ENCODE data around the gene ZNF768. TPM values are rescaled to one million over a fixed set of nuclear protein-coding genes. Genes with fewer than 3 reads are reported as not detected.
A peak's percentile ranks its signal among the peaks of the same experiment; 100 is the strongest.

The ZNF768 gene
- total RNA-seq, 1 donor from 2014 or later: 15.5 TPM

GRCh38 chr16:30557957-30558788 lies 31.8 kb upstream of the ZNF768 start, which contains the start of gene ZNF764:
Gene ZNF764 (minus strand): TSS chr16:30558374. CDS start chr16:30558182, 192 bp downstream.
- H3K4me1 Mint-ChIP-seq: peaks cover 18% of the 10 kb centered on the region

GRCh38 chr16:30557707-30557956 lies 31.3 kb upstream of the ZNF768 start:
- no peaks in the 10 kb centered on the region for H3K36me3 ChIP-seq
- H3K79me2 ChIP-seq (ENCODE audit: low read depth): peaks cover 22% of the 10 kb centered on the region
- H3K9me3 ChIP-seq (ENCODE audit: low read depth): no peaks in the 10 kb centered on the region
- peaks cover 24% of the 10 kb centered on the region for H3F3A ChIP-seq (ENCODE audit: low read depth)
- H3K27ac ChIP-seq: peak overlapping the region; percentile 85
- no peak for DNase-seq (ENCODE audit: low spot score)
- peak overlapping the region; percentile 89 for H3K4me3 Mint-ChIP-seq
- no peaks in the 10 kb centered on the region for H3K4me1 ChIP-seq
- peak overlapping the region; percentile 81 for H3K4me2 ChIP-seq
- H3K27ac Mint-ChIP-seq: peak overlapping the region; percentile 74
- TF ChIP-seq EZH2phosphoT487 (IDR thresholded peaks at IDR 0.05): no peak
- TF ChIP-seq CTCF (IDR thresholded peaks at IDR 0.05): peak; percentile 28
- peak overlapping the region; percentile 94 for H3K4me3 ChIP-seq
- H4K20me1 ChIP-seq (ENCODE audit: low read depth): no peaks in the 10 kb centered on the region
- peaks cover 18% of the 10 kb centered on the region for H3K4me1 Mint-ChIP-seq
- peaks cover 8% of the 10 kb centered on the region for H3K27me3 Mint-ChIP-seq (ENCODE audit: insufficient read depth, low read depth)
- H3K27me3 ChIP-seq: peaks cover 15% of the 10 kb centered on the region
- peak overlapping the region; percentile 86 for H3K9ac ChIP-seq
- peak overlapping the region; percentile 90 for H2AFZ ChIP-seq (replicated peaks)
- H3K36me3 Mint-ChIP-seq: peaks cover 17% of the 10 kb centered on the region
- peaks cover 2% of the 10 kb centered on the region for H3K9me3 Mint-ChIP-seq

More at GRCh38 chr16:30557957-30558788, 31.8 kb upstream of the ZNF768 start, which contains the start of gene ZNF764:
- Histone ChIP-seq H4K20me1 (ENCODE audit: low read depth) (no peaks in the 10 kb centered on the region), H3K4me1 (no peaks in the 10 kb centered on the region), H3K9me3 (ENCODE audit: low read depth) (no peaks in the 10 kb centered on the region), H3K4me3 (peak within 1 kb of the TSS; percentile 94), H2AFZ (replicated peaks) (peak within 1 kb of the TSS; percentile 90), H3F3A (ENCODE audit: low read depth) (peaks cover 24% of the 10 kb centered on the region), H3K9ac (peak within 1 kb of the TSS; percentile 86), H3K36me3 (no peaks in the 10 kb centered on the region), H3K4me2 (peak within 1 kb of the TSS; percentile 81), H3K27me3 (peaks cover 15% of the 10 kb centered on the region), H3K27ac (peak within 1 kb of the TSS; percentile 85), H3K79me2 (ENCODE audit: low read depth) (peaks cover 22% of the 10 kb centered on the region)
- peaks cover 17% of the 10 kb centered on the region for H3K36me3 Mint-ChIP-seq
- peak within 1 kb of the TSS; percentile 99 for H3K27ac Mint-ChIP-seq
- TF ChIP-seq CTCF (IDR thresholded peaks at IDR 0.05) (no peak), EZH2 (IDR thresholded peaks at IDR 0.05) (no peak), EZH2phosphoT487 (IDR thresholded peaks at IDR 0.05) (no peak)
- peak within 1 kb of the TSS; percentile 89 for H3K4me3 Mint-ChIP-seq
- peaks cover 6% of the 10 kb centered on the region for H3K27me3 Mint-ChIP-seq (ENCODE audit: insufficient read depth, low read depth)
- H3K9me3 Mint-ChIP-seq: peaks cover 2% of the 10 kb centered on the region
- peak; percentile 98 for DNase-seq (ENCODE audit: low spot score)

- no peak for DNase-seq (ENCODE audit: low spot score)
- H3K36me3 Mint-ChIP-seq: peaks cover 21% of the 10 kb centered on the region
Observed at GRCh38 chr16:30556125-30556473, 29.7 kb upstream of the ZNF768 start.

More at GRCh38 chr16:30556125-30556473, 29.7 kb upstream of the ZNF768 start:
- peaks cover 2% of the 10 kb centered on the region for H3K9me3 Mint-ChIP-seq
- Histone ChIP-seq H3K4me1 (no peaks in the 10 kb centered on the region), H3F3A (ENCODE audit: low read depth) (peaks cover 24% of the 10 kb centered on the region), H3K36me3 (no peaks in the 10 kb centered on the region), H4K20me1 (ENCODE audit: low read depth) (no peaks in the 10 kb centered on the region), H3K4me3 (no peak overlapping the region), H3K4me2 (no peak overlapping the region), H2AFZ (replicated peaks) (no peak overlapping the region), H3K9me3 (ENCODE audit: low read depth) (no peaks in the 10 kb centered on the region), H3K9ac (no peak overlapping the region), H3K27me3 (peaks cover 5% of the 10 kb centered on the region), H3K27ac (no peak overlapping the region), H3K79me2 (ENCODE audit: low read depth) (peaks cover 22% of the 10 kb centered on the region)
- TF ChIP-seq EZH2phosphoT487 (IDR thresholded peaks at IDR 0.05) (no peak), CTCF (IDR thresholded peaks at IDR 0.05) (no peak), EZH2 (IDR thresholded peaks at IDR 0.05) (no peak)
- peaks cover 7% of the 10 kb centered on the region for H3K27me3 Mint-ChIP-seq (ENCODE audit: insufficient read depth, low read depth)
- H3K4me1 Mint-ChIP-seq: peaks cover 18% of the 10 kb centered on the region
- peak overlapping the region; percentile 89 for H3K4me3 Mint-ChIP-seq
- H3K27ac Mint-ChIP-seq: peak overlapping the region; percentile 22

Data from neural progenitor cell (in vitro differentiated cells).